Right cardiac atrium (tissue), 5 donors: Measurements from ENCODE around the gene ATP6V0E2. TPM values are rescaled to one million over a fixed set of nuclear protein-coding genes. Genes with fewer than 3 reads are reported as not detected.
A peak's percentile ranks its signal among the peaks of the same experiment; 100 is the strongest.

Experiments
- ATAC-seq, 2 donors: fragments of 200-7000 bp; cut with Tn5 transposase; one replicate each; pipeline versions ENCODE4 v1.8.0 to v1.9.1; 2020; ENCODE audit warnings: moderate library complexity in 2 of 2, mild to moderate bottlenecking in 1 of 2
- DNase-seq, 3 donors: peaks; one replicate each; pipeline ENCODE4 v3.0.0-alpha.2; 2020
- H3K27ac ChIP-seq: one replicate; pipeline ENCODE4 v1.5.1; 2013; ENCODE audit warnings: mild to moderate bottlenecking, low read length, control low read depth, moderate library complexity
- H3K27me3 ChIP-seq: one replicate; pipeline ENCODE4 v1.6.1; 2013; ENCODE audit not compliant: control insufficient read depth, insufficient read depth
- H3K4me1 ChIP-seq: one replicate; pipeline ENCODE4 v1.6.1; 2013; ENCODE audit warnings: low read length; ENCODE audit not compliant: control insufficient read depth, insufficient read depth
- H3K4me3 ChIP-seq: one replicate; pipeline ENCODE4 v1.5.1; 2013; ENCODE audit warnings: low read length, control low read depth
- H3K9me3 ChIP-seq: one replicate; pipeline ENCODE4 v1.6.1; 2013; ENCODE audit warnings: low read length; ENCODE audit not compliant: control insufficient read depth
- WGBS: extraction: QIAGEN DNeasy Blood & Tissue Kit; methylation state at CpG from one replicate; pipeline ENCODE4 v1.1.7; 2013; 5-methylcytosine and 5-hydroxymethylcytosine counted together
- intact Hi-C, 4 donors: fragments of 100-400 bp; cut with DNase I; formaldehyde crosslinking; loops; one replicate each; pipeline versions ENCODE4 v1.11.0 to v1.14.0; 2022 to 2023
- polyA plus RNA-seq: library from polyadenylated mRNA; stranded (reverse); fragments of 200-250 nt; gene quantifications from one replicate; pipeline ENCODE4 v1.2.3, GENCODE V29; 2013
- total RNA-seq, 4 donors: library from RNA; stranded (reverse); fragmentation: NEBNext Ultra II Directional; extraction: Animal tissue kit (Norgen Biotek cat#: 25700); gene quantifications; one replicate each; pipeline ENCODE4 v1.2.1, GENCODE V29; 2021
- donor health status: healthy with polysubstance abuse.
- donor health status: DM: no; HTN: yes; CAD: no.
- donor health status: DM: no; HTN: no; CAD: no.
- donor health status: DM: no; HTN: yes; CAD: no; lungs with severe emphysema.
- donor health status: DM: yes; HTN: yes; CAD: no.

ATP6V0E2 gene
- total and polyA plus RNA-seq, 5 donors: 53.0 to 113 (median 66.5) TPM

DNA sequence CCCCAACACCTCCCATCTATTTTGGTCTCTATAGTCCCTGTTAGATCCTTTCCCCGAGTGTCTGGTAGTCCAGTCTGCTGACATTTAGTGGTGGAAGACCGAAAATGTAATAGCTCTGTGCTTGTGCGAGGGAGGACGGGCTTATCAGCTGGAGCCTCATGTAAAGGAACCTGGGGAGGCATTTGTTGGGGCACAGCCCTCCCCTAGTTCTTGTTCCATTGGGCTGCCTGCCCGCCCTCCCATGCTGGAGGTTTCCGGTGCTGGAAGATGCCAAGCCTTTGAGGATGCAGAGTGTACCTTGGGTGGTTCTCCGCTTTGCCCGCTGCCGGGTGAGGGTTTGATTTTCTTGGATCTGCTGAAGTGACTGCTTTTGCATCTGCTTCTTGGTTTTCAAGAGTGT is 30.2 kb upstream of the ATP6V0E2 start:
- Histone ChIP-seq H3K4me3 (no peak overlapping the region), H3K27me3 (no peaks in the 10 kb centered on the region), H3K4me1 (peaks cover 3% of the 10 kb centered on the region), H3K27ac (no peak overlapping the region), H3K9me3 (no peaks in the 10 kb centered on the region)
- DNase-seq (peak in 1 of 3 donors; percentile 18), ATAC-seq (no peak)
- intact Hi-C loops: no loop called here
- WGBS: 94% methylated on average over 9 of the region's 9 CpGs

DNA sequence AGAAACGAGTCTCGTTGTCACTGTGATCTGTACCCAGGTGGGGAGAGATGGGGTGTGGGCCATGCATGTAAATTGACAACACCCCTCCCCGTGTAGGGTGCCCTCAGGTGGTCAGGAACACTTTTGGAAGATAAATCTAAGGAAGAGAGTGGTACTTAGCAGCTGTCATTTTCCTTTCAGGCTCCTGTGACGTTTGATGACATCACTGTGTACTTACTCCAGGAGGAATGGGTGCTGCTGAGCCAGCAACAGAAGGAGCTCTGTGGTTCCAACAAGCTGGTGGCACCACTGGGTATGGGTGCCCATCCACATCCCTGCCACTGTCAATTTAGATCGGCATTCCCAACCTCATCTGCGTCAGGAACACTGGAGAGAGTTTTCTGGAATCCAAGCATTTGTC is 29.3 kb upstream of the ATP6V0E2 start:
- Histone ChIP-seq H3K27me3 (no peaks in the 10 kb centered on the region), H3K4me1 (no peaks in the 10 kb centered on the region), H3K9me3 (no peaks in the 10 kb centered on the region), H3K4me3 (no peak overlapping the region), H3K27ac (no peak overlapping the region)
- DNase-seq: peak in 1 of 3 donors; percentile 3
- WGBS: 64% methylated on average over 6 of the region's 6 CpGs
- intact Hi-C loops: no loop called here
- no peak for ATAC-seq

DNA sequence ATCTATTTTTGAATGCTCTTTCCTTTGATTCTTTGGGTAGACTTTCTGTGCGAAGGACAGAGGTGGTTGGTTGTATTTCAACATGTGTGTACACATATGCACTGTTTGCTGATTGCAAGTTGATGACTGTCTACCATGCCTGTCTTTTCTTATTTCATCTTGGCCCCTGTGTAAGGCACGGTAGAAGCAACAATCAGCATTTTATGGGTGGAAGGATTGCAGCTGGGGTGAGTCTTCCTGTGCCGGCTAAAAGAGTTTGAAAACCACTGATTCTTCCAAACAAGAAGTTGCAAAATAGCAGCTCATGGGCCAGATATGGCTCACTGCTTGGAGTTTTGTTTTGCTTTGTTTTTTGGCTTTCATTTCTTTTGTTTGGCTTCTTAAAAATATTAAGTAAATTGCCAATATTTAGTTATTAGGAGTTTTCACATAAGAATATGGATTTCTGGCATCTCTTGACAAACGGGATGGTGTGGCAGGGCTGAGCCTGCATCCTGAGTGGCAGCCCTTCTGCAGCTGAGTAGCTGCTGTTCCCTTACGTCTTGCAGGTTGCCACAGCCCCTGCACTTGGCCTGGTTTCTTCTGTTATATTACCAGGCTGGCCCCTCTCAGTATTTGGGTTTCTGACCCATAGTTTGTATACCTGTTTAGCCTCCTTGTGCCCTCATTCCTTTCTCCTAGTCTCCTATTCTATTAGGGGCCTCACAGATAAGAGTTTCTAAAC is 28.4 kb upstream of the ATP6V0E2 start:
- Histone ChIP-seq H3K27me3 (no peaks in the 10 kb centered on the region), H3K27ac (no peak overlapping the region), H3K9me3 (no peaks in the 10 kb centered on the region), H3K4me3 (no peak overlapping the region), H3K4me1 (no peaks in the 10 kb centered on the region)
- DNase-seq: peak in 1 of 3 donors; percentile 21
- 66% methylated on average over 5 of the region's 5 CpGs for WGBS
- ATAC-seq: peak; percentile 43 to 54
- intact Hi-C loops: no loop called here

DNA sequence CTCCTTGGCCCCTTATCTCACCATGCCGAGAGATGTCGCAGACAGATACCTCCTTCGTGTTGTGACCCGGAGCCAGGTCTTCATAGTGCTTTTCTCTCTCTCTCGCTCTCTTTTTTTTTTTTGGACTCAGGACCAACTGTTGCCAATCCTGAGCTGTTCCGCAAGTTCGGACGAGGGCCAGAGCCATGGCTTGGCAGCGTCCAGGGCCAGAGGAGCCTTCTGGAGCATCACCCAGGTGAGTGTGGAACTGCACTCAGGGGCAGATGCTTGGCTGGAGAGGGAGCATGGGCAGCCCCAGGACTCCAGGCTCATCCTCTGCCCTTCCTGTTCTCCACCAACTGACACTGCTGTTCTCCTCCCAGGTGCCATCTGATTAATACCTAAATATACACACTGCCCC is 27.7 kb upstream of the ATP6V0E2 start:
- H3K27me3 ChIP-seq: no peaks in the 10 kb centered on the region
- 89% methylated on average over 9 of the region's 9 CpGs for WGBS
- no peak overlapping the region for H3K27ac ChIP-seq
- no peaks in the 10 kb centered on the region for H3K4me1 ChIP-seq
- no peaks in the 10 kb centered on the region for H3K9me3 ChIP-seq
- DNase-seq: peak in 1 of 3 donors; percentile 42
- intact Hi-C loops: no loop called here
- ATAC-seq: no peak
- no peak overlapping the region for H3K4me3 ChIP-seq

DNA sequence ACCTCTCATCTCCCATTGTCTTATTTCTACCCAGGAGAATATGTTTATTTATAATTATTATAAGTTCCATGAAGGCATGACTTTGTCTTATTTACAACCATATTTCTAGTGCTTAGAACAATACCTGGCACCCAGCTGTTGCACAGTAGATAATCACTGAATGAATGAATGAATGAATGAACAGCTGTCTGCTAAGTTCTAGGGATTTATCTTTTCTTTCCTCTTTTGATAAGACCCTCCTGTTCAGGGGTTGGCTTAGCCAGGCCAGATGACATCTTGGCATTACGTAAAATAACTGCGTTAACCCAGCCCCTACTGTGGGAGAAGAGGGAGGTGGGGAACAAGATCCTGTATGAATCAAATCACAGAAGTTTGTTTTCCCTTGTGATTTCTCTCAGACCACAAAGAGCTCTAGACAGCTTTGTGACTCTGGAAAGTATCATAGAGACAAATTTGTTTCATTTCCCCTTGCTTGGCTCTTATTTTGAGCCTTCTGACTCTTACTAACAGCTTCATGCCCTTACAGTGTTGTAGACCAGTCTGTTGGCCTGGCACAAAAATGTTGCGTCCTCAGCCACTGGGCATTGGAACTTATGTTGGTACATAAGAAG is 27.2 kb upstream of the ATP6V0E2 start:
- intact Hi-C loops: no loop called here
- ATAC-seq (no peak), DNase-seq (peak in 1 of 3 donors; percentile 6)
- no peaks in the 10 kb centered on the region for H3K9me3 ChIP-seq
- H3K4me3 ChIP-seq: no peak overlapping the region
- H3K27me3 ChIP-seq: no peaks in the 10 kb centered on the region
- 79% methylated on average over 3 of the region's 3 CpGs for WGBS
- no peak overlapping the region for H3K27ac ChIP-seq
- H3K4me1 ChIP-seq: no peaks in the 10 kb centered on the region

DNA sequence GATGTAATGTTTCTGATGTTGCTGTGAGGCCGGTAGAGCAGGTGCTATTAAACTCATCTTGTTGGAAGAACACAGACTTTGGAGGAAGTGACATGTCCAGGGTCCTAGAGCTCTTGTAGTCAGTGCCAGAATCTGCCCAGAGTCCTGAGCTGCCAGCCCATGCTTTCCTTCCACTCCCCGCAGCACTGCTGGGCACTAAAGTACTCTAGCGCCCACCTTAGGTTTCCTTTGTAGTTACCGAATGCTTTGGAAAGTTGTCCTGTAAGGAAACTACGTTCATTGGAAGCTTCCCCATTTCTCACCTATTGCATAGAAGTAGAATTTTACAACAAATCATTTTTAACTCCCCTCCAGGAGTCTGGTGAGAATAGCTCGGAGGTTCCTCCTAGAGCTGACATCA is 24.6 kb upstream of the ATP6V0E2 start:
- Histone ChIP-seq H3K9me3 (no peaks in the 10 kb centered on the region), H3K27ac (no peak overlapping the region), H3K4me3 (no peak overlapping the region), H3K4me1 (no peaks in the 10 kb centered on the region), H3K27me3 (no peaks in the 10 kb centered on the region)
- intact Hi-C loops: no loop called here
- 90% methylated on average over 6 of the region's 6 CpGs for whole genome bisulfite sequencing
- DNase-seq: no peak
- no peak for ATAC-seq

DNA sequence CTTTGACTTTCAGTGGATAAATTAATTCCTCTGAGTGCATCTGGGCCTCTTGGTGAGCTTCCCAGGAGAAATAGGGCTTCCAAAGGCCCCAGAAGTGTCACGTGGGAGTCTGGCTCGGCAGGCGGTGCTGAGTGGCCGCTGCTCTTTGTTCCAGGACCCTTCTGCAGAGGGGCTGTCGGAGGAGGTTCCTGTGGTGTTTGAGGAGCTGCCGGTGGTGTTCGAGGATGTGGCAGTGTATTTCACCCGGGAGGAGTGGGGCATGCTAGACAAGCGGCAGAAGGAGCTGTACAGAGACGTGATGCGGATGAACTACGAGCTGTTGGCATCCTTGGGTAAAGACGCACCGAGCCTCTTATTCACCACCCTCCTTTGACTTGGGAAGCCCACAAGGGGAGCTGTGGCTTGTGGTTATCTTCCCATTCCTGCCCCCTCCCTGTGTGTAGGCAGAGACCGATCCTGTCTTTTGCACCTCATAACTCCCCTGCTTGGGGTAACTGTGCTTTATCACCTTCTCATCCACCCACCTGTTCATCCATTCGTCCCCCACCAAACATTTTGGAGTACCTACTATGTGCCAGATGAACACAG is 23.7 kb upstream of the ATP6V0E2 start:
- 81% methylated on average over 16 of the region's 16 CpGs for WGBS
- H3K27me3 ChIP-seq: no peaks in the 10 kb centered on the region
- intact Hi-C loops: no loop called here
- no peak overlapping the region for H3K4me3 ChIP-seq
- DNase-seq (peak in 1 of 3 donors; percentile 31), ATAC-seq (no peak)
- peaks cover 5% of the 10 kb centered on the region for H3K4me1 ChIP-seq
- no peaks in the 10 kb centered on the region for H3K9me3 ChIP-seq
- H3K27ac ChIP-seq: no peak overlapping the region

DNA sequence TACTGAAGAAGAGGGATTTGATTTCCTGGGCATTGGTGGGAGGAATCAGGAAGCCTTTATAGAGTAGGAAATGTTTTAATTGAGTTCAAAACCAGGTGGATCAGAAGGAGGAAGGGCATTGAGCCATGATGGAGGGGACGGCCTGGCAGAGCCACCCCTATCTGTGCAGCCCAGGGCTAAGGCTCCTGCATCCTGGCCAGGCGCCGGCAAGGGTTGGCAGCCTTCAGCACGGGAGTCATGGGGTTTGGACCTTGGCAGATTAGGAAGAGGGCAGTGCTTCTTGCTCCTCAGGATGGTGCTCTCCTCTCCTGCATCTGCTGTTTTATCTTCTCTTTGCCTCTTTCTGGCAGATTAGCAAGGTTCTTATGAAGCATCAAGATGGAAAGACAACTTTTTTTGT is 23.1 kb upstream of the ATP6V0E2 start:
- no peak for ATAC-seq
- no peak overlapping the region for H3K4me3 ChIP-seq
- no peaks in the 10 kb centered on the region for H3K27me3 ChIP-seq
- DNase-seq: peak in 1 of 3 donors; percentile 12
- H3K9me3 ChIP-seq: no peaks in the 10 kb centered on the region
- intact Hi-C loops: no loop called here
- 85% methylated on average over 4 of the region's 4 CpGs for WGBS
- H3K27ac ChIP-seq: no peak overlapping the region
- H3K4me1 ChIP-seq: peaks cover 7% of the 10 kb centered on the region

DNA sequence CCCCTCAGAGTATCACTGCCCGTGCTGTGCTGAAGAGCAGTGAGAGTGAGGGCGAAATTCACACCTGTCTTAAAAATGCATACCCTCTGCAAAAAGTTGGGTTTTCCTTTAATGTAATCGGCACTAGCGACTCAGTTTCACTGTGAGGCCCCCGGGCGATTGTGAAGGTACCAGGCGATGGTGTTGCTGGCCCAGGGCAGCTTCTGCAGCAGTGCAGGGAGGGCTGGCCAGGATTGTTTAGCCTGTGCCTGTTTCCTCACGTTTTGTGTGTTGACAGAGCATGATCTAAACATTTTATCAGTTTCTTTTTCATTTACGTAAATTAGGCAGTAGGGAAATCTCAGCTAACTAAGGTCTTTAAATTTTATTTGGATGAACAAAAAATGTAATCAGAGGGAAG is 22.3 kb upstream of the ATP6V0E2 start:
- Histone ChIP-seq H3K27ac (no peak overlapping the region), H3K27me3 (no peaks in the 10 kb centered on the region), H3K4me1 (peaks cover 9% of the 10 kb centered on the region), H3K9me3 (no peaks in the 10 kb centered on the region), H3K4me3 (no peak overlapping the region)
- ATAC-seq (no peak), DNase-seq (peak in 1 of 3 donors; percentile 7)
- 91% methylated on average over 9 of the region's 9 CpGs for WGBS
- intact Hi-C loops: no loop called here

DNA sequence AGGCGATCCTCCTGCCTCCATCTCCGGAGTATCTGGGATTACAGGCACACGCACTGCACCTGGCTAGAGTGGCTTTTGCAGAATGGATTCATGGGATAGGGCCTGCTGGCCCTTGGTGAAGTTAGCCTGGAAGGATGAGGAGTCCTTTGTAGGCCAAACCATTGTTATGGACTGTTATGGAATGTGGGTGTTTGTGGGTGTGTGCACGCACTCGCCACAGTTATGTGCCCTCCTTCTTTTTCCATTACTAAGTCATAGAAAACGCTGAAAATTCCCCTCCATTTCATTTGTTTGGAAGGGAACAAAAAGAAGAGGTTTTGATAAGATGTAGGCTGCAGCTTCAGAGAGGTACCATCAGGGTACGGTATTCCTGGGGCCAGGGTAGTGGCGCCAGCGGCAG is 20.6 kb upstream of the ATP6V0E2 start:
- Histone ChIP-seq H3K27me3 (no peaks in the 10 kb centered on the region), H3K9me3 (no peaks in the 10 kb centered on the region), H3K4me1 (peaks cover 9% of the 10 kb centered on the region), H3K4me3 (no peak overlapping the region), H3K27ac (no peak overlapping the region)
- ATAC-seq: no peak
- intact Hi-C loops: no loop called here
- 94% methylated on average over 9 of the region's 9 CpGs for WGBS
- DNase-seq: peak in 1 of 3 donors; percentile 10

DNA sequence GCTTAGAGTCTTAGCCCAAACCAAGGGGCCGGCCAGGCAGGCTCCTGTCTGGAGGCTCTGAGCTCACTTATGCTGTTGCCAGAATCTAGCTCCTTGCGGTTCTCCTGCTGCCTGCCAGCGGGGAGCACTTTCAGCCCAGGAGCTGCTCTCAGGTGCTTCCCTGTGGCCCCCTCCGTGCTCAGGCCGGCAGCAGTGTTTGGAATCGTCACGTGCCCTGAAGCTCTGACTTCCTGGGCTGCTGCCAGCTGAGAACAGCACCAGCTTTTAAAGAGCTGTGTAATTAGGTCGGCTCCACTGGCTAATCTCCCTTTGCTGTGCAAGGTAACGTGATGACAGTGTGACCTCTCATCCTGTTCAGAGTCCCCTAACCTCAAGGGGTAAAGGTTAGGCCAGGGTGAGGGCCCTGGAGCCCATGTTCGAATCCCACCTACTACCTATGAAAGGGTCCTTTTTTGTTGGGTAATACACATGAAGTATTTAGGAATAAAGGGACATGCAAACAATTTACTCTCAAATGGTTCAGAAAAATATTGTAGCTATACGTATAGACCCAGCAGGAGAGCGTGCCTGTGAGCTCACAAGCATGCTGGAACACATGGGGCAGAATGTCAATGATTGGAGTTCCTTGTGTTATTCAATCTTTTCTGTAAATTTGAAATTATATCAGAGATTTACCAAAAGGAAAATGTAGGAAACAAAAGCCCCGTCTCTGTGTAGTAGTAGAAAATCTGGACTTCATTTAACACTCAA is 19.0 kb upstream of the ATP6V0E2 start:
- no peak overlapping the region for H3K27ac ChIP-seq
- WGBS: 35% methylated on average over 13 of the region's 13 CpGs
- H3K9me3 ChIP-seq: no peaks in the 10 kb centered on the region
- H3K4me1 ChIP-seq: peaks cover 9% of the 10 kb centered on the region
- no peak overlapping the region for H3K4me3 ChIP-seq
- no peaks in the 10 kb centered on the region for H3K27me3 ChIP-seq
- DNase-seq (peak; percentile 68 to 88 (median 86)), ATAC-seq (peak; percentile 69 to 76)
- intact Hi-C loops: no loop called here
